IMR-90 (cell line): ENCODE results near the gene ADM2. TPM values are rescaled to one million over a fixed set of nuclear protein-coding genes. Genes with fewer than 3 reads are reported as not detected.
A peak's percentile ranks its signal among the peaks of the same experiment; 100 is the strongest.

Source experiments
- ATAC-seq: fragments of 200-7000 bp; cut with Tn5 transposase; 2 replicates; pipeline ENCODE4 v1.9.1; 2020; ENCODE audit warnings: low read depth, mild to moderate bottlenecking, moderate library complexity
- BruUV-seq: library from RNA; stranded (reverse); fragments of 400-500 nt; replicated peaks from 2 replicates; lab custom pipeline; 2021; lab: Mats Ljungman, UMichigan
- CTCF ChIA-PET: fragments of 300-600 bp; formaldehyde crosslinking; extraction: SDS; loops from one replicate; lab custom pipeline; 2021; ENCODE audit warnings: antibody characterized with exemption; lab: Yijun Ruan, JAX
- POLR2A ChIA-PET: fragments of 300-600 bp; sonication (Branson Sonifier 250); formaldehyde crosslinking; loops from one replicate; lab custom pipeline; 2022; ENCODE audit warnings: antibody characterized with exemption; ENCODE audit not compliant: unreplicated experiment; lab: Charles Lee
- DNase-seq: peaks from one replicate; pipeline ENCODE4 v3.0.0; 2013
- H2AFZ ChIP-seq: replicated peaks from 2 replicates; pipeline ENCODE3; 2013; ENCODE audit warnings: low read length, mild to moderate bottlenecking; ENCODE audit not compliant: poor library complexity
- H2AK5ac ChIP-seq: 2 replicates; pipeline ENCODE4 v1.6.1; 2013; ENCODE audit warnings: low read depth, low read length, inconsistent platforms
- H2AK9ac ChIP-seq: replicated peaks from 2 replicates; pipeline ENCODE3; 2013; ENCODE audit warnings: mild to moderate bottlenecking, low read depth, low read length, moderate library complexity; ENCODE audit not compliant: poor library complexity
- H2BK120ac ChIP-seq: 2 replicates; pipeline ENCODE4 v1.6.1; 2013; ENCODE audit warnings: low read depth, low read length, inconsistent platforms
- H2BK15ac ChIP-seq: 3 replicates; pipeline ENCODE4 v1.6.1; 2013; ENCODE audit warnings: low read depth, low read length, inconsistent platforms
- H2BK20ac ChIP-seq: 2 replicates; pipeline ENCODE4 v1.6.1; 2013; ENCODE audit warnings: low read depth, mild to moderate bottlenecking, inconsistent platforms, low read length, moderate library complexity
- H2BK5ac ChIP-seq: 2 replicates; pipeline ENCODE4 v1.6.1; 2013; ENCODE audit warnings: mild to moderate bottlenecking, low read depth, low read length, inconsistent platforms; ENCODE audit not compliant: poor library complexity, severe bottlenecking
- H3K14ac ChIP-seq: replicated peaks from 2 replicates; pipeline ENCODE4 v1.6.1; 2013; ENCODE audit warnings: low read depth, low read length, inconsistent platforms
- H3K18ac ChIP-seq: 2 replicates; pipeline ENCODE4 v1.6.1; 2013; ENCODE audit warnings: low read depth, low read length, control low read depth
- H3K23ac ChIP-seq: 2 replicates; pipeline ENCODE4 v1.6.1; 2013; ENCODE audit warnings: low read depth, low read length, inconsistent platforms
- H3K27ac ChIP-seq: 2 replicates; pipeline ENCODE4 v1.5.1; 2013; ENCODE audit warnings: mild to moderate bottlenecking, control low read depth, low read length; ENCODE audit not compliant: insufficient read depth
- H3K27me3 ChIP-seq: 2 replicates; pipeline ENCODE4 v1.6.1; 2013; ENCODE audit warnings: low read length; ENCODE audit not compliant: control insufficient read depth, insufficient read depth
- H3K36me3 ChIP-seq: 2 replicates; pipeline ENCODE4 v1.6.1; 2013; ENCODE audit warnings: low read length, mixed read lengths; ENCODE audit not compliant: control insufficient read depth, insufficient read depth
- H3K4ac ChIP-seq: 2 replicates; pipeline ENCODE4 v1.6.1; 2013; ENCODE audit warnings: low read depth, low read length, inconsistent platforms
- H3K4me1 ChIP-seq: 2 replicates; pipeline ENCODE4 v1.6.1; 2013; ENCODE audit warnings: low read length, mixed read lengths; ENCODE audit not compliant: control insufficient read depth, insufficient read depth
- H3K4me2 ChIP-seq: 2 replicates; pipeline ENCODE4 v1.6.1; 2013; ENCODE audit warnings: low read depth, mild to moderate bottlenecking, control low read depth, low read length, moderate library complexity
- H3K4me3 ChIP-seq: 2 replicates; pipeline ENCODE4 v1.5.1; 2013; ENCODE audit warnings: low read depth, mild to moderate bottlenecking, control low read depth, low read length, moderate library complexity; ENCODE audit not compliant: insufficient read depth
- H3K56ac ChIP-seq: 2 replicates; pipeline ENCODE4 v1.6.1; 2013; ENCODE audit warnings: low read length, inconsistent platforms; ENCODE audit not compliant: insufficient read depth; ENCODE audit errors: extremely low read depth
- H3K79me1 ChIP-seq, 2 experiments: 2 replicates each; pipeline ENCODE4 v1.6.1; 2013; ENCODE audit warnings: low read length in 2 of 2, inconsistent platforms in 1 of 2, low read depth in 1 of 2
- H3K9ac ChIP-seq: 2 replicates; pipeline ENCODE4 v1.6.1; 2013; ENCODE audit warnings: low read depth, low read length, control low read depth
- H3K9me1 ChIP-seq: 2 replicates; pipeline ENCODE4 v1.6.1; 2013; ENCODE audit warnings: low read length, inconsistent platforms; ENCODE audit not compliant: insufficient read depth
- H3K9me3 ChIP-seq: 2 replicates; pipeline ENCODE4 v1.6.1; 2013; ENCODE audit warnings: low read length; ENCODE audit not compliant: control insufficient read depth, insufficient read depth
- H4K20me1 ChIP-seq: 2 replicates; pipeline ENCODE4 v1.6.1; 2013; ENCODE audit warnings: low read length, inconsistent platforms; ENCODE audit not compliant: insufficient read depth
- H4K5ac ChIP-seq: 2 replicates; pipeline ENCODE4 v1.6.1; 2013; ENCODE audit warnings: mild to moderate bottlenecking, low read depth, low read length, control low read depth
- H4K8ac ChIP-seq, 2 experiments: 2 replicates each; pipeline ENCODE4 v1.6.1; 2013; ENCODE audit warnings: low read depth in 2 of 2, low read length in 2 of 2, control low read depth in 1 of 2, inconsistent platforms in 1 of 2
- H4K91ac ChIP-seq: 2 replicates; pipeline ENCODE4 v1.6.1; 2013; ENCODE audit warnings: low read depth, low read length, inconsistent platforms; ENCODE audit not compliant: insufficient read depth
- CEBPB ChIP-seq: IDR thresholded peaks from 2 replicates; pipeline ENCODE4 v1.6.1; 2012; ENCODE audit warnings: low read depth, low read length, improper control_type of control experiment
- CHD1 ChIP-seq: IDR thresholded peaks from 2 replicates; pipeline ENCODE4 v1.6.1; 2012; ENCODE audit warnings: low read depth, low read length, improper control_type of control experiment
- CTCF ChIP-seq: conservative IDR thresholded peaks from 2 replicates; pipeline ENCODE4 v1.5.1; 2012; ENCODE audit warnings: mild to moderate bottlenecking, low read depth, low read length, improper control_type of control experiment
- ELK1 ChIP-seq: fragments of 150-350 bp; IDR thresholded peaks from 2 replicates; pipeline ENCODE4 v1.6.1; 2016; ENCODE audit warnings: low read depth, mild to moderate bottlenecking, low read length, moderate library complexity, borderline replicate concordance
- FOS ChIP-seq: fragments of 150-350 bp; IDR thresholded peaks from 2 replicates; pipeline ENCODE4 v1.6.1; 2016; ENCODE audit warnings: low read depth, low read length
- MAZ ChIP-seq: IDR thresholded peaks from 2 replicates; pipeline ENCODE4 v1.6.1; 2012; ENCODE audit warnings: low read depth, mild to moderate bottlenecking, low read length, improper control_type of control experiment, moderate library complexity, borderline replicate concordance
- POLR2A ChIP-seq: IDR thresholded peaks from 2 replicates; pipeline ENCODE4 v1.6.1; 2012; ENCODE audit warnings: mild to moderate bottlenecking, low read depth, low read length
- RAD21 ChIP-seq: IDR thresholded peaks from 2 replicates; pipeline ENCODE4 v1.6.1; 2012; ENCODE audit warnings: low read length, improper control_type of control experiment
- SMC3 ChIP-seq: fragments of 150-350 bp; IDR thresholded peaks from 2 replicates; pipeline ENCODE4 v1.6.1; 2016; ENCODE audit warnings: low read depth, mild to moderate bottlenecking, antibody characterized with exemption, low read length, moderate library complexity
- USF2 ChIP-seq: fragments of 150-350 bp; IDR thresholded peaks from 2 replicates; pipeline ENCODE4 v1.6.1; 2017; ENCODE audit warnings: mild to moderate bottlenecking, antibody characterized with exemption, low read length, low read depth
- WGBS, 2 experiments: methylation state at CpG; one replicate each; pipeline versions ENCODE4 v1.1.5 to v1.1.7; 2013; ENCODE audit warnings: missing lambda C conversion rate in 2 of 2; ENCODE audit not compliant: insufficient read length in 1 of 2; ENCODE audit errors: extremely low coverage in 2 of 2; 5-methylcytosine and 5-hydroxymethylcytosine counted together
- dilution Hi-C: fragments of 300-500 bp; cut with HindIII; formaldehyde crosslinking; loops from one replicate; pipeline ENCODE4 v1.14.3; 2018; ENCODE audit warnings: low sequenced_read_pairs; ENCODE audit not compliant: unreplicated experiment
- in situ Hi-C: fragments of 300-500 bp; cut with MboI; formaldehyde crosslinking; loops from 3 replicates; pipeline ENCODE4 v1.14.3; 2019; ENCODE audit warnings: low sequenced_read_pairs, inconsistent platforms, mixed read lengths
- intact Hi-C: fragments of 100-400 bp; cut with micrococcal nuclease; formaldehyde crosslinking; loops from 2 replicates; pipeline ENCODE4 v1.10.0; 2022
- polyA plus RNA-seq, 3 experiments: library from polyadenylated mRNA; depleted of rRNA; stranded (reverse); fragments of >200 nt; gene quantifications; 2 replicates each; pipeline ENCODE4 v1.2.3, GENCODE V29; 2012; ENCODE audit warnings: low replicate concordance in 1 of 3
- total RNA-seq: library from RNA; depleted of rRNA; stranded (reverse); fragments of >200 nt; gene quantifications from 2 replicates; pipeline ENCODE4 v1.2.3, GENCODE V29; 2012

The ADM2 gene
- total and polyA plus RNA-seq, 2 of the 4 experiments (the other 2 are of a cell fraction): 0.18 to 2.3 TPM

- TF ChIP-seq ELK1 (no peak), CHD1 (no peak)
Observed at GRCh38 chr22:50497093-50497492, 15.8 kb downstream of the ADM2 start (continued).

GRCh38 chr22:50498322-50498890, 17.1 kb downstream of the ADM2 start:
- WGBS, 2 experiments: 0% methylated on average over 1 of the region's 13 CpGs; no CpG with 5 or more reads in 1 of the 2 experiments

More at GRCh38 chr22:50498322-50498890, 17.1 kb downstream of the ADM2 start:
- no peak overlapping the region for H3K56ac ChIP-seq
- peak overlapping the region; percentile 44 for H2AK9ac ChIP-seq
- no peak overlapping the region for H3K4ac ChIP-seq
- no peak overlapping the region for H4K8ac ChIP-seq
- H3K23ac ChIP-seq: no peak overlapping the region
- intact Hi-C loops (loop anchor here (1.0 to 2.0 kb wide), 2 partner anchors 23 to 256 kb away; partner anchors contain the start of gene SBF1), in situ Hi-C loops (no loop called here), dilution Hi-C loops (no loop called here)
- H3K27ac ChIP-seq: no peak overlapping the region
- no peaks in the 10 kb centered on the region for H3K4me1 ChIP-seq
- H2AK5ac ChIP-seq: no peak overlapping the region
- H4K91ac ChIP-seq: no peak overlapping the region
- no peak overlapping the region for H4K5ac ChIP-seq
- BruUV-seq: no TSS peak
- no peak overlapping the region for H3K18ac ChIP-seq
- no peak overlapping the region for H2BK120ac ChIP-seq
- H3K4me2 ChIP-seq: no peak overlapping the region
- H2BK20ac ChIP-seq: no peak overlapping the region
- no peak overlapping the region for H3K4me3 ChIP-seq
- TF ChIP-seq SMC3: peak; percentile 57
- TF ChIP-seq FOS: no peak
- peak; percentile 72 for TF ChIP-seq CTCF
- TF ChIP-seq CEBPB: no peak
- TF ChIP-seq CHD1: no peak
- TF ChIP-seq POLR2A: no peak
- 0 out of 2 replicates have a peak, but pooled peaks have one; percentile 15 for TF ChIP-seq MAZ
- TF ChIP-seq USF2: no peak
- peak; percentile 74 for TF ChIP-seq RAD21
- TF ChIP-seq ELK1: no peak
- peak; percentile 98 for ATAC-seq
- H2BK15ac ChIP-seq: no peak overlapping the region
- CTCF ChIA-PET: interaction anchor here (0.5 to 0.9 kb wide), 3 partner anchors 8 to 143 kb away, joined by 3 to 4 read pairs (median 4); partner anchors contain the start of gene LMF2
- H3K9me3 ChIP-seq: no peaks in the 10 kb centered on the region
- H3K9ac ChIP-seq: no peak overlapping the region
- peaks cover 12% of the 10 kb centered on the region; the same call in 1 of the 2 replicates for H3K36me3 ChIP-seq
- H3K9me1 ChIP-seq: no peaks in the 10 kb centered on the region
- no peak overlapping the region for H2AFZ ChIP-seq
- H3K14ac ChIP-seq: no peak overlapping the region
- POLR2A ChIA-PET: no interaction called here
- peak; percentile 51 for DNase-seq
- no peak overlapping the region for H2BK5ac ChIP-seq
- no peaks in the 10 kb centered on the region for H3K79me1 ChIP-seq
- H4K20me1 ChIP-seq: no peaks in the 10 kb centered on the region
- peaks cover 4% of the 10 kb centered on the region for H3K27me3 ChIP-seq
